Chondrocyte (in vitro differentiated cells): Measurements from ENCODE around the gene SSNA1. TPM values are rescaled to one million over a fixed set of nuclear protein-coding genes. Genes with fewer than 3 reads are reported as not detected.

ENCODE experiments used
- microRNA-seq: library from miRNA; unstranded; fragments of <30 nt; microRNA quantifications from one replicate; pipeline ENCODE4 v1.2.0, GENCODE V29; 2020; ENCODE audit warnings: borderline number of aligned reads
- total RNA-seq: library from RNA; stranded (reverse); gene quantifications from 3 replicates; pipeline ENCODE4 v1.2.1, GENCODE V29; 2021

SSNA1 gene
- total RNA-seq, 1 donor from 2014 or later: 55.5 TPM

Small RNA genes within 50 kb of the gene (microRNA-seq; reads per million reads assigned to microRNA genes)
- gene MIR3621: not detected

Other genes with a start within 250 kb of the SSNA1 start
- gene FBXW5, start 243.9 kb upstream of the SSNA1 start, total RNA-seq: 79.2 to 87.5 TPM (median 84.3 TPM) in 3 replicates
- 2.2 TPM in 1 of 3 replicates, not detected in the others for gene C8G, start 243.4 kb upstream of the SSNA1 start, total RNA-seq
- 0.51 to 0.60 TPM in 2 of 3 replicates, not detected in the other for gene LCN12, start 236.4 kb upstream of the SSNA1 start, total RNA-seq
- 24.2 to 80.4 TPM (median 76.8 TPM) in 3 replicates for gene PTGDS, start 211.2 kb upstream of the SSNA1 start, total RNA-seq
- gene LCNL1, start 205.7 kb upstream of the SSNA1 start, total RNA-seq: 0.15 to 5.8 TPM (median 5.2 TPM) in 3 replicates
- 34.4 to 38.7 TPM (median 36.8 TPM) in 3 replicates for gene PAXX, start 196.3 kb upstream of the SSNA1 start, total RNA-seq
- 4.9 to 5.5 TPM in 2 of 3 replicates, not detected in the other for gene CLIC3, start 192.1 kb upstream of the SSNA1 start, total RNA-seq
- gene ABCA2, start 160.4 kb upstream of the SSNA1 start, total RNA-seq: 55.3 to 62.4 TPM (median 59.1 TPM) in 3 replicates
- gene FUT7, start 156.6 kb upstream of the SSNA1 start, total RNA-seq: not detected in 3 replicates
- gene NPDC1, start 142.5 kb upstream of the SSNA1 start, total RNA-seq: 88.1 to 90.8 TPM (median 88.7 TPM) in 3 replicates
- 0.15 TPM in 1 of 3 replicates, not detected in the others for gene ENTPD2, start 134.6 kb upstream of the SSNA1 start, total RNA-seq
- gene SAPCD2, start 118.1 kb upstream of the SSNA1 start, total RNA-seq: 0.87 to 3.2 TPM (median 2.5 TPM) in 3 replicates
- 26.1 to 44.0 TPM (median 41.7 TPM) in 3 replicates for gene UAP1L1, start 111.2 kb upstream of the SSNA1 start, total RNA-seq
- gene MAN1B1, start 101.7 kb upstream of the SSNA1 start, total RNA-seq: 105 to 117 TPM (median 106 TPM) in 3 replicates
- gene DPP7, start 73.9 kb upstream of the SSNA1 start, total RNA-seq: 54.0 to 85.0 TPM (median 82.2 TPM) in 3 replicates
- gene GRIN1, start 49.5 kb upstream of the SSNA1 start, total RNA-seq: 0.07 TPM in 1 of 3 replicates, not detected in the others
- not detected in 3 replicates for gene LRRC26, start 18.6 kb upstream of the SSNA1 start, total RNA-seq
- not detected in 3 replicates for gene TMEM210, start 16.6 kb upstream of the SSNA1 start, total RNA-seq
- gene ANAPC2, start 116 bp upstream of the SSNA1 start, total RNA-seq: 40.3 to 62.6 TPM (median 41.0 TPM) in 3 replicates
- gene TPRN, start 12.1 kb downstream of the SSNA1 start, total RNA-seq: 19.5 to 20.0 TPM (median 19.7 TPM) in 3 replicates
- gene TMEM203, start 17.0 kb downstream of the SSNA1 start, total RNA-seq: 34.9 to 36.8 TPM (median 36.7 TPM) in 3 replicates
- 10.8 to 17.7 TPM (median 13.2 TPM) in 3 replicates for gene NDOR1, start 17.0 kb downstream of the SSNA1 start, total RNA-seq
- 3.3 to 4.4 TPM (median 3.6 TPM) in 3 replicates for gene RNF208, start 33.6 kb downstream of the SSNA1 start, total RNA-seq
- 0.44 to 0.92 TPM (median 0.79 TPM) in 3 replicates for gene CYSRT1, start 36.5 kb downstream of the SSNA1 start, total RNA-seq
- 0.22 TPM in 1 of 3 replicates, not detected in the others for gene RNF224, start 38.8 kb downstream of the SSNA1 start, total RNA-seq
- gene SLC34A3, start 42.2 kb downstream of the SSNA1 start, total RNA-seq: not detected in 3 replicates
- 117 to 155 TPM (median 121 TPM) in 3 replicates for gene TUBB4B, start 52.6 kb downstream of the SSNA1 start, total RNA-seq
- gene STPG3, start 62.6 kb downstream of the SSNA1 start, total RNA-seq: not detected in 3 replicates
- gene NELFB, start 66.7 kb downstream of the SSNA1 start, total RNA-seq: 48.0 to 55.1 TPM (median 52.4 TPM) in 3 replicates
- gene TOR4A, start 89.0 kb downstream of the SSNA1 start, total RNA-seq: 0.85 to 3.5 TPM (median 3.4 TPM) in 3 replicates
- gene NRARP, start 113.6 kb downstream of the SSNA1 start, total RNA-seq: 0.39 to 6.9 TPM (median 6.7 TPM) in 3 replicates
- gene EXD3, start 234.5 kb downstream of the SSNA1 start, total RNA-seq: 10.7 to 15.7 TPM (median 11.6 TPM) in 3 replicates
- gene NOXA1, start 234.7 kb downstream of the SSNA1 start, total RNA-seq: 0.97 to 2.5 TPM (median 2.0 TPM) in 3 replicates